ENCODE measurements around the gene PRSS57. TPM values are rescaled to one million over a fixed set of nuclear protein-coding genes. Genes with fewer than 3 reads are reported as not detected.
A peak's percentile ranks its signal among the peaks of the same experiment; 100 is the strongest.

PRSS57 gene
- total and polyA plus RNA-seq, 2 donors (not counting 1 experiment from before 2014, with no cell fraction given), result not detected

GRCh38 chr19:640606-641189, 54.6 kb downstream of the PRSS57 start:
- peaks cover 4% of the 10 kb centered on the region for H3K36me3 ChIP-seq (ENCODE audit: control insufficient read depth, insufficient read depth, low read length)
- peaks cover 4% of the 10 kb centered on the region for H3K4me1 ChIP-seq (ENCODE audit: control insufficient read depth, extremely low read depth, insufficient read depth, low read length)
- H3K27me3 ChIP-seq (ENCODE audit: control insufficient read depth, insufficient read depth, low read length), result no peaks in the 10 kb centered on the region
- no peak overlapping the region for H3K4me3 ChIP-seq (replicated peaks in 1 of 4; ENCODE audit: control extremely low read depth in 1 of 4, insufficient read depth in 1 of 4, low read depth in 3 of 4, low read length in 4 of 4)
- no peaks in the 10 kb centered on the region for H3K9me3 ChIP-seq (ENCODE audit: control insufficient read depth, insufficient read depth, low read depth, low read length)
- TF ChIP-seq CTCF (conservative IDR thresholded peaks at IDR 0.05 in 1 of 2, IDR thresholded peaks at IDR 0.05 in 1 of 2; ENCODE audit: low read depth in 1 of 2, low read length in 2 of 2), result no peak
- TF ChIP-seq EZH2 (IDR thresholded peaks at IDR 0.05; ENCODE audit: low read length, missing control alignments), result no peak
- H4K20me1 ChIP-seq (ENCODE audit: control insufficient read depth, extremely low read depth, insufficient read depth, low read length), result no peaks in the 10 kb centered on the region
- H3K9ac ChIP-seq (ENCODE audit: insufficient read depth, low read length), result no peak overlapping the region
- H3K27ac ChIP-seq (ENCODE audit: insufficient read depth, low read length), result no peak overlapping the region
- no peak for DNase-seq (ENCODE audit: low read depth in 2 of 2)
- no peaks in the 10 kb centered on the region for H3K79me2 ChIP-seq (ENCODE audit: control insufficient read depth, insufficient read depth, low read length)
- H2AFZ ChIP-seq (ENCODE audit: low read length), result no peak overlapping the region
- H3K4me2 ChIP-seq (ENCODE audit: extremely low read depth, insufficient read depth, low read length), result no peak overlapping the region

- DNase-seq (ENCODE audit: low read depth in 2 of 2), result no peak
- no peaks in the 10 kb centered on the region for H4K20me1 ChIP-seq (ENCODE audit: control insufficient read depth, extremely low read depth, insufficient read depth, low read length)
- H3K4me2 ChIP-seq (ENCODE audit: extremely low read depth, insufficient read depth, low read length), result no peak overlapping the region
- H3K36me3 ChIP-seq (ENCODE audit: control insufficient read depth, insufficient read depth, low read length), result peaks cover 4% of the 10 kb centered on the region
- H3K27me3 ChIP-seq (ENCODE audit: control insufficient read depth, insufficient read depth, low read length), result no peaks in the 10 kb centered on the region
- no peaks in the 10 kb centered on the region for H3K9me3 ChIP-seq (ENCODE audit: control insufficient read depth, insufficient read depth, low read depth, low read length)
- no peaks in the 10 kb centered on the region for H3K79me2 ChIP-seq (ENCODE audit: control insufficient read depth, insufficient read depth, low read length)
- H3K27ac ChIP-seq (ENCODE audit: insufficient read depth, low read length), result no peak overlapping the region
- TF ChIP-seq CTCF (conservative IDR thresholded peaks at IDR 0.05 in 1 of 2, IDR thresholded peaks at IDR 0.05 in 1 of 2; ENCODE audit: low read depth in 1 of 2, low read length in 2 of 2) (no peak), EZH2 (IDR thresholded peaks at IDR 0.05; ENCODE audit: low read length, missing control alignments) (no peak)
- no peak overlapping the region for H3K9ac ChIP-seq (ENCODE audit: insufficient read depth, low read length)
- peaks cover 4% of the 10 kb centered on the region for H3K4me1 ChIP-seq (ENCODE audit: control insufficient read depth, extremely low read depth, insufficient read depth, low read length)
- H2AFZ ChIP-seq (ENCODE audit: low read length), result no peak overlapping the region
- peak overlapping the region in 1 of 4 experiments; percentile 34 for H3K4me3 ChIP-seq (replicated peaks in 1 of 4; ENCODE audit: control extremely low read depth in 1 of 4, insufficient read depth in 1 of 4, low read depth in 3 of 4, low read length in 4 of 4)
These were observed 55.1 kb downstream of the PRSS57 start for GRCh38 chr19:640161-640558.

- no peaks in the 10 kb centered on the region for H4K20me1 ChIP-seq (ENCODE audit: control insufficient read depth, extremely low read depth, insufficient read depth, low read length)
- peak within 1 kb of the TSS; percentile 95 for H3K4me2 ChIP-seq (ENCODE audit: extremely low read depth, insufficient read depth, low read length)
- H3K4me1 ChIP-seq (ENCODE audit: control insufficient read depth, extremely low read depth, insufficient read depth, low read length), result peaks cover 4% of the 10 kb centered on the region
- TF ChIP-seq EZH2 (IDR thresholded peaks at IDR 0.05; ENCODE audit: low read length, missing control alignments), result no peak
- TF ChIP-seq CTCF (conservative IDR thresholded peaks at IDR 0.05 in 1 of 2, IDR thresholded peaks at IDR 0.05 in 1 of 2; ENCODE audit: low read depth in 1 of 2, low read length in 2 of 2), result no peak
- peak within 1 kb of the TSS; percentile 70 for H2AFZ ChIP-seq (ENCODE audit: low read length)
- peak; percentile 72 to 81 for DNase-seq (ENCODE audit: low read depth in 2 of 2)
- no peaks in the 10 kb centered on the region for H3K79me2 ChIP-seq (ENCODE audit: control insufficient read depth, insufficient read depth, low read length)
- H3K27ac ChIP-seq (ENCODE audit: insufficient read depth, low read length), result no peak within 1 kb of the TSS
- peaks cover 1% of the 10 kb centered on the region for H3K36me3 ChIP-seq (ENCODE audit: control insufficient read depth, insufficient read depth, low read length)
- H3K9me3 ChIP-seq (ENCODE audit: control insufficient read depth, insufficient read depth, low read depth, low read length), result no peaks in the 10 kb centered on the region
- no peaks in the 10 kb centered on the region for H3K27me3 ChIP-seq (ENCODE audit: control insufficient read depth, insufficient read depth, low read length)
- peak within 1 kb of the TSS; percentile 37 to 55 (median 48) for H3K4me3 ChIP-seq (replicated peaks in 1 of 4; ENCODE audit: control extremely low read depth in 1 of 4, insufficient read depth in 1 of 4, low read depth in 3 of 4, low read length in 4 of 4)
- H3K9ac ChIP-seq (ENCODE audit: insufficient read depth, low read length), result peak within 1 kb of the TSS; percentile 30
These were observed 55.7 kb downstream of the PRSS57 start, which contains the start of gene FGF22 for GRCh38 chr19:639253-640160. TSS of gene FGF22 (plus strand) at chr19:639879. CDS start at chr19:639926, 47 bp downstream.
